LoVo (cell line): ENCODE measurements around the gene CERS6.
A peak's percentile ranks its signal among the peaks of the same experiment; 100 is the strongest.
"Not testable (repeated sequence)": the region's sequence is repeated elsewhere in the genome, so short reads cannot be mapped to it uniquely, and the experiment has no call there.

Source experiments
- DNase-seq: peaks from one replicate; pipeline ENCODE4 v3.0.0-alpha.2; 2016; ENCODE audit warnings: low spot score

The CERS6 gene

DNA sequence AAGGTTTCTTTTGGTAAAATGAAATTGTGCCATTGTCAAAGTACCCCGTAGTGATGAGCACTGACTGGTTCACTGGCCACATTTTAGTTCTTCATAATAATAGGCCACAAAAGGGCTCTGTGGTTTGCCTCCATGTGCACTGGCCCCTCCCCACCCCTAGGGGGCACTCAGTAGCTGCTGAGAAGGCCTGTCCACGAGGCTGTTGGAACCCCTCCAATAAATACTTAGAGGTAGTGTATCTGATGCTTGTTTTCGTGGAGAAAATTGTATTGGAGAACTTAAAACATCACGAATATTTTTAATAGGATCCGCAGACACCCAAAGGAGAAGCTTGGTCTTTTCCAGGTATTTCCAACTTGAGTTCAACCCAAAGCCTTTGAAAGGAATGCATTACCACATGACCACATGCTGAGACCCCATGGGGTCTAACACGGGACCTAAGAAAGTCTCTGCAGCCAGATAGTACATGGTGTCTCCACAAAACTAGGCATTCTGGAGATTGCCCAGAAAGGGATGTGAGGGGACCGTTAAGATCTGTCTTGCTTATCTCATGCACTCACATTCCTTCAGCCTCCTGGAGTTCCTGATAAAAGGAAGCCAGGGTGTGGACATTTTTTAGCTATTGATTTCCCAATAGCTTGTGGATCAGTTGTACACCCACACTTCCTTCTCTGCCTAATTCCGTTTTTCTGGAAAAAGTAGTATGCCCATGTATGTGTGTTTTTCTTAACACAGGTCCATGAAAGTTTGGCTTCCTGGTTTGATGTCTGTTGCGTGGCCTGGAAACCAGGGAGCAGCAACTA lies 317.8 kb downstream of the CERS6 start:
- DNase-seq: peak; percentile 48

DNA sequence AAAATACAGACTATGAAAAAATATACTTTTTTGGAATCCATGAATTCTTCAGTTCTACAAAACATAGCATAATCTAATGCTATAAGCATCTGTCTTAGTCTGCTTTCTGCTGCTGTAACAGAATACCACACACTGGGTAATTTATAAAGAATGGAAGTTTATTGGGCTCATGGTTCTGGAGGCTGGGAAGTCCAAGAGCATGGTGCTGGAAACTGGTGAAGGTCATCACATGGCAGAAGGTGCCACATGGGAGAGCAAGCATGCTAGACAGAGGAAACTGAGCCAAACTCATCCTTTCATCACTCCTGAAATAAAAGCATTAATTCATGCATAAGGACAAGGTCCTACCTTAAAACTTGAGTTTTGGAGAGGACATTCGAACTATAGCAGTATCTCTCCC lies 319.8 kb downstream of the CERS6 start:
- DNase-seq: no peak

DNA sequence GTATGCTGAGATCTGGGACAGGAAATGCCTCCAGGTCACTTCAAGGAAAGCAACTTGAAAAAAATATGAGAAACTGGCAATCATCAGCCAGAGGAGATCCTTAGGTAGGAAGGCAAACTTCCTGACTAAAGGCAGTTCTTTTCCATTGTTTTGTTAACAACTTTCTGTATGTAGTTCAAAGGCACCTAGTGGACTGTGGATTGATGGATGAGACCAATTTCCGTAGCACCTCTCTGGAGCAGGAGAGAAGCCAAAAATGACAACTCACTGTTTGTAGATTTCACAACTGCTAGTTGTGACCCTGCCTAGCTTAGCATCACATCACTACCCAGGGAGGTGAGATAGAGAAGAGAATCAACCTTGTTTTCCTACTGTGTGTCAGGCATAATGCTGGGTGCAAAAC lies 324.6 kb downstream of the CERS6 start:
- no peak for DNase-seq

DNA sequence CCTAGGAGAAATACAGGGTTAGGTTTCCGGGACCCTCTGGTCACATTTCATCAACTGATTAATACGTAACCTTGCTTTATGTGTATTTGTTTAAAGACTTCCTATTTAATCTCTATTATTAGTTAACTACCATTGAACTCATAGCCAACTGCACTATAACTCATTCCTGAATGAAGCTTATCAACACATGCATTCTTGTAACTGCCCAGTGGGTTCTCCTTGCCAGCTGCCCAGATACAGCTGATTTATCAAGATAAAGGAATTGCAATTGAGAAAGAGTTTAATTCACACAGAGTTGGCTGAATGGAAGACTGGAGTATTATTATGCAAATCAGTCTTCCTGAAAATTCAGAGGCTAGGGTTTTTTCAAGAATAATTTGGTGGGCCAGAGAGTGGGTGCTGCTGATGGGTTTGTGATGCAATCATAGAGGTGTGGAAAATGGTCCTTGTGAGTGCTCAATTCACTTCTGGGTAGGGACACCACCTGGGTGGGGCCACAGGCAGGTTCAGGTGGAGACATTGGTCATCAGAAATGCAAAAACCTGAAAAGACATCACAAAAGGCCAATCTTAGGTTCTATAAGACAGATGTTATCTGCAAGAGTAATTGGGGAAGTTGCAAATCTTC lies 325.2 kb downstream of the CERS6 start:
- no peak for DNase-seq

DNA sequence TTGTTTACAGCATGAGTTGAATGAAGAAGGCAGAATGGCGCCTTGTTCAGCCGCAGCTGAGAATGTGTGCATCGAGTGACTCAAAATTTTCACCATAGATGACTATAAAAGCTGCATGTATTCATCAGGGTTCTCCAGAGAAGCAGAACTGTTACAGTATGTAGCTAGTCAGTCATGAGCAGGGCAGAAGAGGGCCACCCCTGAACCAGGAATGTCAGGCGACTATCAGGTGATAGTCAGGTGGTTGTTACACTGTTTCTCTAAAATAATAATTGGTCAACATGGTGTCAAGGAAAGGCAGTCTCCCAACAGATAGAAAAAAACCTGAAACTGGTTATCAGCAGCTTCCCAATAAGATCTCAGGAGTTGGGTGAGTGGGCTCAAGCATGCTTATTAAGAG lies 326.2 kb downstream of the CERS6 start:
- no peak for DNase-seq

DNA sequence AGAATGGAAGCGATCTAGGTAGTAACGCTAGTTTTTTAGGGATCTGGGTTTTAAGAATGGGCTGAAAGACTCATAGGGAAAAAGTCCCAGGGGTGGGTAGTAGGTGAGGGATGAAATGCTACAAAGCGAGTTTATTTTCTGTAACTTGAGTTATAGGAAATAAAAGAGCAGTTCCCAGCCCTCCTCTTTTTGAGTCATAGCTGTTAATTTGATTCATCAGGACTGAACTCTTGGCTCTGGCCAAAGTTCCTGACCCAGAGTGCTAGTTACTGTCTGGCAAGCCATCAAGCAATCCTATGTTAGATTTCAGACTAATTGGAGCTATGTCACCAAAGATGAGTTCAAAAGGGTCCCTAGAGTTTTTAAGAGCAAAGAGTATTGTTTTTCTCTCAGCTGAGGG lies 328.9 kb downstream of the CERS6 start:
- no peak for DNase-seq

DNA sequence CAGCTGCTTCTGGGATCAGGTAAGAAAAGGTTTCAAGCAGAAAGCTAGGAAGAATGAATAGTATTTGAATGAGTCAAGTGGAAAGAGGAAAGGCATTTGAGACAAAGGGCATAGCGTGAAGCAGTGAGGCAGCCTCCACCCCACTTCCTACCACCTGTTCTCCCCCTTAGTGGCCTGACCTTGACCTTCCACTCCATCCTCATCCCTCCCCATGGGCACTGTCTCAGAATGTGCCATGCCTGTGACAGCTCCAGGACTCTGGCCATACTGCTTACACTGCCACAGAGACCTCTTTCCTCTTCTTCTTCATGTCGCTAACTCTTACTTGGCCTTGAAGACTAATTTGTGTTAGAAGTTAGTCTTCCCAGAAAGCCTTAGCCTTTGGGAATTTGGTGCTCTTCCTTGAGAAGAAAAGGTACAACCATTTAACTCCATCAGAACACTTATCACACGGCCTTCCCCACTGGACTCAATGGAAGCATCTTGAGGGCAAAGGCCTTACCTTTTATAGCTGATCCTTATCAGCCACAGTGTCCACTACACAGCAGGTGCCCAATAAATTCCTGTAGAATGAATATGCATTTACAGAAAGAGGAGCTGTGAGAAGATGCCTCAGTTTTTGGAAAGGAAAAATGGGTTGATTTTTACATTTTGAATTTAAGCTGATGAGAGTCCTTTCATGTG lies 331.2 kb downstream of the CERS6 start:
- DNase-seq: no peak

DNA sequence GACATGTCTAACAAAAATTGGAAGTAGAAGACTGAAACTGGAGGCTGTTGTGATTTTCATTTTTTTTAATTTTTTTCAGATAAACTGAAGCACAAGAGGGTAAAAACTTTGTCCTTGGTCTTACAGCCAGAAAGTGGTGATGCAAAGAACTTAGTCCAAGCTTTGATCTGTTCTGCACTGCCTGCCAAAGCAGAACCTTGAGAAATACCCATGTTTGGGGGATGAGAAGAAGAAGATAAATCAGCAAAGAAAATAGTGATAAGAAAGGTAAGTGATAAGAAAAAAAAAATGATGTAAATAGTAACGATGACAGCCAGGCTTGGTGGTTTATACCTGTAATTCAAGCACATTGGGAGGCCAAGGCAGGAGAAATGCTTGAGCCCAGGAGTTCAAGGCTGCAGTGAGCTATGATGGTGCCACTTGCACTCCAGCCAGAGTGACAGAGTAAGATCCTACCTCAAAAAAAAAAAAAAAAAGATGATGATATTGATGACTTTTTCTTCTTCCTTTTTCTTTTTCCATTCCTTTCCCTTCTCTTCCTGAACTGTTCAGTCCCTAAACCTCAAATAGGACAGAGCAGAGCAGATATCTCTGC lies 331.8 kb downstream of the CERS6 start:
- DNase-seq: no peak

DNA sequence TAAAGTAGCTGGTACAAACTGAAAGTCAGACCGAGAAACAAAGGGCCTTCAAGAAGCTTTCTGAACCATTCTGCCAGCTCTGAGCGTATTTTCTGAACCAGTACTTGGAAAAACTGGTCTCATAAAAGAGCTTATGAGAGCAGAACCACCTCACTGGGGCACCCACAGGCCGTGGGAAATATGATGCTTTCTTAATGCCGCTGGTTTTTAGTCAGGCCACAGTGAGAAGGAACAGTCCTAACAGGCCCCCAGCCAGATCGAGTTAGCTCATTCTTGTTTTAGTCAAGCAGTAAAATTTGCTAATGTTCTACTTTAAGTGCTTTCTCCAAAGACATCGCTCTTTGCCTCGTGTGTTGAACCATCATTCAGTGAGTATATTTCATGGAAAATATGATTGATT lies 333.7 kb downstream of the CERS6 start:
- DNase-seq: no peak

DNA sequence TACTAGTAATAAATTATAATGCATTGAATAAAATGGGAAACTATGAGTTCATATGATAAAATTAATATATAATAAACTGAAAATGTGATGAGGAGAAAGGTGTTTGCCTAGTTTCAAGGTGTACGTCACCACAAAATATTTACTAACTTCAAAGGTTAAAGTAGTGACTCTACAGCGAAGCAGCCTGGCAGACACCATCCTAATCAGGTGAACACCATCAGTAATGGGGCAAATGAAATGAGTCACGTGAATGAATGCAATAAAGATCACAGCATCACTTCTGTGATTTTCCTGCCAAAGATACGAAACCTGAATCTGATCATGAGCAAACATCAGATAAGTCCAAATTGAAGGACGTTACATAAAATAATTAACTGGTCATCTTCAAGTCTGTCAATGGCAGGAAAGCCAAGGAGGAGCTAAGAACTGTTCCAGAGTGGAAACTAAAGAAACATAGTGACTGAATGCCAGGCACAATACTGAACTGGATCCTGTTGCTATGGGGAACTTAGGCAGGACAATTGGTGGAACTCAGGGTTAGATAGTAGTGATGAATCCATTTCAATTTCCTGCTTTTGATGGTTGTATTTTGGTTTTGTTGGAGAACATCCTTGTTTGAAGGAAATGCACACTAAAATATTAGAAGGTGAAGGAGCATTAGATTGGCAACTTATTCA lies 334.3 kb downstream of the CERS6 start:
- DNase-seq: no peak

DNA sequence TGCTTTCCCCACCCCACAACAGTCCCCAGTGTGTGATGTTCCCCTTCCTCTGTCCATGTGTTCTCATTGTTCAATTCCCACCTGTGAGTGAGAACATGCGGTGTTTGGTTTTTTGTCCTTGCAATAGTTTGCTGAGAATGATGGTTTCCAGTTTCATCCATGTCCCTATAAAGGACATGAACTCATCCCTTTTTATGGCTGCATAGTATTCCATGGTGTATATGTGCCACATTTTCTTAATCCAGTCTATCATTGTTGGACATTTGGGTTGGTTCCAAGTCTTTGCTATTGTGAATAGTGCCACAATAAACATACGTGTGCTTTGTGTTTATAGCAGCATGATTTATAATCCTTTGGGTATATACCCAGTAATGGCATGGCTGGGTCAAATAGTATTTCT lies 335.1 kb downstream of the CERS6 start:
- DNase-seq: not testable (repeated sequence)

DNA sequence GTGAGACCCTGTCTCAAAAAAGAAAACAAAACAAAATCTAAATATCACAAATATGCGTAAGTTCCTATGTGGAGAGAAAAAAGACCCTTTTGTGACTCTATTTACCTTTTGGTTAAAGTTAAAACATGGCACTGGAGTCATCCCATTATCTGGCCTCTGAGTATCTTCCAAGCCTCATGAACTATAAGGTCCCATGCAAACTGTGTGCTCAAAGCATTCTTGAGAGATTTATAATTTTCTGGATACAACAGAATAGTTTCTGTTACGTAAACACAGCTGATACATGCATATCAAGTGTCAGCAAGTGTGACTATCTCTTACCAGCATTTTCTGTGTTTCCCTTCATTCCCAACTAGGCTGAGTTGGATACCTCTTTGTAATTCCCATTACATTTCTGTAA lies 337.5 kb downstream of the CERS6 start:
- DNase-seq: no peak

DNA sequence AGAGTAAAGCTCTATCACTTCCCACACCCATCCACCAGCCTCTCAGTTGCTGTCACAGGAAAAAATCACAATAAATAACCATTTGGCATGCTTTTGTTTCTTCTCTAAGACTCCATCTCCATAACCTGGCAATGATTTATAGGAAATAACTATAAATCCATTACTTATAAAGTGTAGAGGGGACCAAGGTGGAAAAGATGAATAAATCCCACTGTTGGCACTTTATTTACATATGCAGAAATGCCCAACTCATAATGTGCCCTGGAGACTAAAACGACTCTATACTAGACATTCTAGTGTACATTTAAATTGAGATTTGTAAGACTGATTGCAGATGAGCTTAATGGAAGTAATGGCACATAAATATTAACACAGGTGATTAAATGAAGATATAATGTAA lies 338.9 kb downstream of the CERS6 start:
- DNase-seq: no peak

DNA sequence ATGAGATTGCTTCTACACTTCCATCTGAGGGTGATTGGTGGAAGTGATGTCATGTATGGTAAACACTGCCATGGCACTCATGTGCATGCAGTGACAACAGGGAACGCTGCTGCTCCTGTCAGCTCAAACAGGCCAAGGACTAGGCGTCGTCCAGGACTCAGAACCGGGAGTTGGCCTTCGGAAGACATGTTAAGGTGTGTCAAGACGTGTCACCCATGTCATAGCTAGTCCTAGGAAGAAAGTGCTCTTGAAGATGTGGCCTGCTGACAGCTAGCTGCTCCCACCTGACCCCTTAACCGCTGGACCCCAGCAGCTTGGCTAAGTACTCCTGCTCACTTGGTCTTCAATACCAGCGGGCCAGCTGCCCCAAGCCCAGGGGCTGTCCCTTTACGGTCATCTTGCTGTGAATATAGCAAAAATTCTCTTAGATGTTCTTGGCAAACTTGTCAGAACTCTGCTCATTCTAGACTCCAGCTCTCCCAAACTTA lies 340.1 kb downstream of the CERS6 start:
- no peak for DNase-seq

DNA sequence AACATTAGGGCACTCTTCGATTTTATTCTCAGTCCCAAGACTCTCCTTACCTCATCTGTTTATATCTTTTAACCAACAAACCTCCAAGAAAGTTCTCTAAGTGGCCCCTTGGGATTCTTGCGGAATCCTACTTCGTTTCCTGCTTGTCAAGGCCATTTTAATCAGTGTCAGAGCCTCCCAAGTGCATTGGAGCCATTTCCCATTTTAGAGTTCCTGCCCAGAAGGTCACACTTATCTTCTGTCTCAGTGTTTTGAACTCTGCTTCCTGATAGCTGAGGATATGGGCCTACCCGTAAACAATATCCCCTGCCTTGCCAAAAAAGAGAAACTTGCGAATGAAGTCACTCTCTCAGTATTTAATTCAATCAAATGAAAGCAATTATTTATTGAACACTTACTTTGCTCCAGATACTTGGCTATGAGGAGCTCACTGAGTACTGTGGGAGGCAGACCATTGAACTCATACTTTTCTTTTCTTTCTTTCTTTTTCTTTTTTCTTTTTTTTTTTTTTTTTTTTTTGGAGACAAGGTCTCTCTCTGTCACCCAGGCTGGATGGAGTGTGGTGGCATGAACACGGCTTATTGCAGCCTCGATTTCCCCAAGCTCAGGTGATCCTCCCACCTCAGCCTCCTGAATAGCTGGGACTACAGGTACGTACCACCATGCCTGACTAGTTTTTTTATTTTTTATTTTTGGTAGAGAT lies 340.7 kb downstream of the CERS6 start:
- DNase-seq: no peak

DNA sequence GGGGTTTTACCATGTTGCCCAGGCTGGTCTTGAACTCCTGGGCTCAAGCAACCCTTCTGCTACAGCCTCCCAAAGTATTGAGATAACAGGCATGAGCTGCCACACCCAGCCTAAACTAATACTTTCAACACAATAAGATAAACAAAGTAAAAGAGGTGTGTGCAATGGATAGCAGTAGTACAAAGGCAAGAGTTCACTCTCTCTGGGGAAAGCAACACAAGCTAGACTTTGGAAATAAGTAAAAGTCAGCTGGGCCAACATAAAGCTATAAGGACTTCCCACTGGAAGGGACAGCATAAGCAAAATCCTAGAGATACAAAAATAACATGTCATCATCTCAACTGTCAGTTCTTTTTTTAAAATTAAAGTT lies 341.2 kb downstream of the CERS6 start:
- DNase-seq: no peak

DNA sequence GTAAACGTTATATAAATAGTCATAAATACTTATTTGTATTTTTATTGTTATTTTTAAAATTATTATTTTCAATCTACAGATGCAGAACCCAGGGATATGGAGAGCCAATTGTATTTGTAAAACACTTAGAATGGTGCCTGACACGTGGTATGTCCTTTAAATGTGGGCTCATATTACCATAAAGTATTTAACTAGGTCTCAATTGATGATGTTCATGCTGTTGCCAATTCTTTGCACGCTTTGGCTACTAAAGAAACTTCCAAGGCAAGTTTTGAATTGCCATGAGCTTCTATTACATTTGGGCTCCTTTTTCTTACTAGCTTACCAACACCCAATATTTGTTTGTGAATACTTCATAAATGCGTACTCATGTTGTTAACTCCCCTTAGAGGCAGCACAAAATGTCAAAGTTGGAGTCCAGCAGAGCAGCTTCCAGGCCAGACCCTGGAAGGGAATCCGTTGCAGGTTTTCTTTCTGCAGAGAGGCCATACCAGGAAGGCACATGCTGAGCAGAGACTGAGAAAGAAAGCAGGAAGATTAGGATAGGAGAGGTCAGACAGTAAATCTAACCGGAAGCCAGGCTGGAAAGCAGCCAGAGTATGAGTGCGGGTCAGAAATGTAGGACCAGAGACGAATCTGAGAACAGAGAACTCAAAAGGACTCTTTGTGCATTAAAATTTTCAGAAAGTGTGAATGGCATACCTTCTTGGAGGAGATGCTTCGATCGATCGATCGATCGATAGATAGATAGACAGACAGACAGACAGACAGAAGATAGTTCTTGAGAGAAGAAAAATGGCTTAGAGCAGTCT lies 342.2 kb downstream of the CERS6 start:
- no peak for DNase-seq

DNA sequence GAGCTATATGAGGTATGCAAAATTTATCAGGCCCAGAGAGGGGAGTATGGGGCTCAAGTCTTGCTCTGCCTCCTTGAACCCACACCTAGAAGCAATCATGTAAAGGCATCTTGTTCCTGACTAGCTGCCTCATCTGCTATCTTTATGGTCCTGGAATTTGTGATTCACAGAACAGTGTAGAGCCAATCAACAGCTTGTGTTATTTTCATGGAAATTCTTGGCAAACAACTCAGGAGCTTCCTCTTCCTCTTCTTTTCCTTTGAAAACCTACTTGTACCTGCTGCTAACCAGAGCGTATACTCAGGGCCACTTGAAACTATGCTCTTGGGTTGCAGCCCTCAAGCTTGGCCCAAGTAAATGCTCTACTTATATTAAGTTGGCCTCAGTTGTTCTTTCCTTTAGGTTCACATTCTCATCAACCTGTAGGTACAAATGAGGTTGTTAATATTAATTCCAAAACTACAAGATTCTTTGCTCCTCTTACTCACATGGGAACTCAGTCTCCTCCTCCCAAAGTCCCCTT lies 342.9 kb downstream of the CERS6 start:
- DNase-seq: peak; percentile 15

DNA sequence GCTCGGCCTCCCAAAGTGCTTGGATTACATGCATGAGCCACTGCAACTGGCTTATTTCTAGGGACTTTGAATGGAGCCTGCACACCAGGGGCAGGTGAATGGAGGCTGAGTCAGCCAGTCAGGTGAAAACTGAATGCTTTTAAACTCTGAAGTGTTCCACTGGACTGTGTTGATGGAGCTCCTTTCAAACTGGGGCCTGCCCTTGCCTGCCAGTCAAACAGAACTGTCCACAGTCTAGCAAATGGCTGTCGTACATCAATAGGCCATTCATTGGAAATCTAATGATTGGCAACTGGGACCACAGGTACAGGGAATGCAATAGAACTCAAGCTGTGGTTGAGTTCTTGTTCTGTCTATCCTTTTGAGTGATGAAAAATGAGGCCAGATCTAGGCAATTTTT lies 345.4 kb downstream of the CERS6 start:
- no peak for DNase-seq
